SK-N-SH treated with all-trans-retinoic acid at 6 μM for 48 hours (cell line): Measurements from ENCODE around the gene PRUNE2.

Experiments used
- ATAC-seq: fragments of 200-7000 bp; cut with Tn5 transposase; 3 replicates; pipeline ENCODE4 v1.9.1; 2020; ENCODE audit warnings: mild to moderate bottlenecking, moderate library complexity
- ARNTL ChIP-seq: fragments of 450-650 bp; formaldehyde crosslinking; IDR thresholded peaks from 2 replicates; pipeline ENCODE4 v1.5.0; 2020; ENCODE audit warnings: low read depth, mild to moderate bottlenecking, moderate library complexity, borderline replicate concordance
- BACH2 ChIP-seq: fragments of 250-450 bp; sonication (Bioruptor Pico); IDR thresholded peaks from 2 replicates; pipeline ENCODE4 v1.9.0; 2021; ENCODE audit warnings: mild to moderate bottlenecking, borderline replicate concordance
- CSDC2 ChIP-seq: fragments of 250-450 bp; sonication (Bioruptor Pico); IDR thresholded peaks from 2 replicates; pipeline ENCODE4 v1.5.0; 2020; ENCODE audit warnings: mild to moderate bottlenecking, moderate library complexity
- ESRRG ChIP-seq: fragments of 250-450 bp; sonication (Bioruptor Pico); IDR thresholded peaks from 2 replicates; pipeline ENCODE4 v1.6.1; 2021; ENCODE audit warnings: mild to moderate bottlenecking
- GLIS3 ChIP-seq: fragments of 250-450 bp; sonication (Bioruptor Pico); IDR thresholded peaks from 2 replicates; pipeline ENCODE4 v1.5.0; 2020; ENCODE audit warnings: mild to moderate bottlenecking, moderate library complexity
- ISL1 ChIP-seq: fragments of 250-450 bp; sonication (Bioruptor Pico); IDR thresholded peaks from 2 replicates; pipeline ENCODE4 v2.1.2; 2022; ENCODE audit warnings: mild to moderate bottlenecking, moderate library complexity
- OSR1 ChIP-seq: fragments of 250-450 bp; sonication (Bioruptor Pico); IDR thresholded peaks from 2 replicates; pipeline ENCODE4 v1.8.0; 2022; ENCODE audit warnings: moderate library complexity, mild to moderate bottlenecking, inconsistent platforms
- PATZ1 ChIP-seq: fragments of 250-450 bp; sonication (Bioruptor Pico); IDR thresholded peaks from 2 replicates; pipeline ENCODE4 v1.8.0; 2020; ENCODE audit warnings: mild to moderate bottlenecking, moderate library complexity, borderline replicate concordance
- PPARA ChIP-seq: fragments of 250-450 bp; sonication (Bioruptor Pico); IDR thresholded peaks from 2 replicates; pipeline ENCODE4 v1.5.0; 2020; ENCODE audit warnings: mild to moderate bottlenecking, borderline replicate concordance
- RARB ChIP-seq: fragments of 250-450 bp; sonication (Bioruptor Pico); IDR thresholded peaks from 2 replicates; pipeline ENCODE4 v1.8.0; 2021; ENCODE audit warnings: mild to moderate bottlenecking, moderate library complexity
- SNAI2 ChIP-seq: fragments of 250-450 bp; sonication (Bioruptor Pico); IDR thresholded peaks from 2 replicates; pipeline ENCODE4 v1.5.0; 2020; ENCODE audit warnings: mild to moderate bottlenecking, moderate library complexity
- TCF4 ChIP-seq: fragments of 250-450 bp; sonication (Bioruptor Pico); IDR thresholded peaks from 2 replicates; pipeline ENCODE4 v1.8.0; 2021; ENCODE audit warnings: mild to moderate bottlenecking, moderate library complexity, borderline replicate concordance
- TOX ChIP-seq: fragments of 250-450 bp; sonication (Bioruptor Pico); IDR thresholded peaks from 2 replicates; pipeline ENCODE4 v1.8.0; 2021; ENCODE audit warnings: mild to moderate bottlenecking, moderate library complexity, borderline replicate concordance
- TSHZ2 ChIP-seq: fragments of 250-450 bp; sonication (Bioruptor Pico); IDR thresholded peaks from 2 replicates; pipeline ENCODE4 v1.5.0; 2020; ENCODE audit warnings: mild to moderate bottlenecking, moderate library complexity
- ZC3H10 ChIP-seq: fragments of 250-450 bp; sonication (Bioruptor Pico); IDR thresholded peaks from 2 replicates; pipeline ENCODE4 v1.5.1; 2021; ENCODE audit warnings: mild to moderate bottlenecking, moderate library complexity
- ZFP3 ChIP-seq: fragments of 250-450 bp; sonication (Bioruptor Pico); IDR thresholded peaks from 2 replicates; pipeline ENCODE4 v1.5.0; 2020; ENCODE audit warnings: mild to moderate bottlenecking, moderate library complexity
- ZNF565 ChIP-seq: fragments of 450-650 bp; formaldehyde crosslinking; conservative IDR thresholded peaks from 2 replicates; pipeline ENCODE4 v1.5.0; 2020; ENCODE audit warnings: low read depth, mild to moderate bottlenecking, moderate library complexity
- ZNF8 ChIP-seq: fragments of 450-650 bp; formaldehyde crosslinking; IDR thresholded peaks from 2 replicates; pipeline ENCODE4 v1.5.0; 2020; ENCODE audit warnings: mild to moderate bottlenecking, moderate library complexity
- TF ChIP-seq, protein P1 (sequence below): fragments of 250-450 bp; sonication (Bioruptor Pico); IDR thresholded peaks from 2 replicates; pipeline ENCODE4 v1.5.1; 2021; ENCODE audit warnings: mild to moderate bottlenecking, moderate library complexity

PRUNE2 gene

GRCh38 chr9:76585487-76586389 lies 320.2 kb downstream of the PRUNE2 start:
- no peak for TF ChIP-seq TCF4 (CRISPR knock-in tag)
- no peak for TF ChIP-seq ARNTL
- TF ChIP-seq BACH2 (CRISPR knock-in tag): no peak
- no peak for TF ChIP-seq GLIS3 (CRISPR knock-in tag)

DNA sequence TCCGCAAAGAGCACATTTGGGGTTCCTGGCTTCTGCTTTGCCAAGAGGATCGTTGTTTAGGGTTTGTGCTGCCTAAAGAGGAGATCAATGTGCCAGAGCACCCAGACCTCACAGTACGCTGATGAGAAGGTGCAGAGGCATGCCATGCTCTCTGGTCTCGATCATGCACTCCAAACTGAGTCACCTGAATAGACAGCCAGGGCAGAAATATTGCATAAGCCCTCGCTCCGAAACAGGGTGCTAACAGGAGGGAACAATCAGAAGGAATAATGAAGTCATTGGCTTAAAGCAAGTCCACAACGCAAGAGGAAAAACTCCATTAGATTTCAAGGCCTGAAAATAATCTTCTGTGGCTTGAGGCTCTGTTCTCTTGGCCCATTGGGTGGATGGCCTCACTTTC lies 322.7 kb downstream of the PRUNE2 start:
- TF ChIP-seq OSR1 (CRISPR knock-in tag) (no peak), ZNF8 (CRISPR knock-in tag) (no peak), ESRRG (CRISPR knock-in tag) (no peak), ISL1 (no peak), ZFP3 (no peak), SNAI2 (CRISPR knock-in tag) (no peak), ZC3H10 (CRISPR knock-in tag) (no peak)

More at GRCh38 chr9:76585487-76586389, 320.2 kb downstream of the PRUNE2 start:
- ATAC-seq: no peak

GRCh38 chr9:76581731-76582130 lies 324.2 kb downstream of the PRUNE2 start:
- ATAC-seq: no peak
- TF ChIP-seq ZNF8 (CRISPR knock-in tag) (no peak), RARB (CRISPR knock-in tag) (no peak), ARNTL (no peak), PATZ1 (CRISPR knock-in tag) (no peak), TCF4 (CRISPR knock-in tag) (no peak), TSHZ2 (CRISPR knock-in tag) (no peak), OSR1 (CRISPR knock-in tag) (no peak), SNAI2 (CRISPR knock-in tag) (no peak), TOX (CRISPR knock-in tag) (no peak), ZC3H10 (CRISPR knock-in tag) (no peak)
- TF ChIP-seq, protein P1, sequence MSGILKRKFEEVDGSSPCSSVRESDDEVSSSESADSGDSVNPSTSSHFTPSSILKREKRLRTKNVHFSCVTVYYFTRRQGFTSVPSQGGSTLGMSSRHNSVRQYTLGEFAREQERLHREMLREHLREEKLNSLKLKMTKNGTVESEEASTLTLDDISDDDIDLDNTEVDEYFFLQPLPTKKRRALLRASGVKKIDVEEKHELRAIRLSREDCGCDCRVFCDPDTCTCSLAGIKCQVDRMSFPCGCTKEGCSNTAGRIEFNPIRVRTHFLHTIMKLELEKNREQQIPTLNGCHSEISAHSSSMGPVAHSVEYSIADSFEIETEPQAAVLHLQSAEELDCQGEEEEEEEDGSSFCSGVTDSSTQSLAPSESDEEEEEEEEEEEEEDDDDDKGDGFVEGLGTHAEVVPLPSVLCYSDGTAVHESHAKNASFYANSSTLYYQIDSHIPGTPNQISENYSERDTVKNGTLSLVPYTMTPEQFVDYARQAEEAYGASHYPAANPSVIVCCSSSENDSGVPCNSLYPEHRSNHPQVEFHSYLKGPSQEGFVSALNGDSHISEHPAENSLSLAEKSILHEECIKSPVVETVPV: no peak

More for the DNA sequence above, 322.7 kb downstream of the PRUNE2 start:
- no peak for ATAC-seq

- no peak for TF ChIP-seq PPARA (CRISPR knock-in tag)
- TF ChIP-seq, all 23 proteins: peak for 0
- ATAC-seq: peak; percentile 52; the same call in 2 of the 3 replicates
Observed at GRCh38 chr9:76580820-76581219, 325.1 kb downstream of the PRUNE2 start.

- no peak for ATAC-seq
- TF ChIP-seq GLIS3 (CRISPR knock-in tag): no peak
Observed at GRCh38 chr9:76580188-76580587, 325.7 kb downstream of the PRUNE2 start.

DNA sequence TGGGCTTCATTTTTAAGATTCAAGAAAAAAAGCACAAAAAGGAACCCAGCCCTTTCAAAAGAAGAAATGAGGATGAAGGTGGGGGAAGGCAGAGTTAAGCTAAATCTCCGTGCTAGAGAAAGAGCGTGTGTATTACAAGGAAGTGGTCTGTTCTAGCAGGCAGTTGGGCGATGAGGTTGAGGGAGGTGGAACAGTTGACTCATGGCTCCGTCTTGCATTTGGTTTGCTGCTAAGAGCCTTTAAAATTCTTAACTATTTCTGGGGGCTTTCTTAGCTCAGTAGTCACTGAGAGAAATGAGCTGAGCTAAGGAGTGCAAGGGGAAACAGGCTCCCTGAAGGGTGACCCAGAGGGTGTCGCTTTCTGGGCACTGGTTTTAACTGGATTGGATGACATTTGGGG lies 329.6 kb downstream of the PRUNE2 start:
- ATAC-seq: peak; percentile 39; the same call in 1 of the 3 replicates
- TF ChIP-seq CSDC2 (CRISPR knock-in tag) (no peak), BACH2 (CRISPR knock-in tag) (no peak), ZC3H10 (CRISPR knock-in tag) (no peak), GLIS3 (CRISPR knock-in tag) (no peak), PPARA (CRISPR knock-in tag) (no peak), RARB (CRISPR knock-in tag) (no peak), TOX (CRISPR knock-in tag) (no peak), ISL1 (no peak), ZFP3 (no peak), ZNF565 (CRISPR knock-in tag) (no peak), PATZ1 (CRISPR knock-in tag) (no peak)
- TF ChIP-seq, protein P1: no peak
